ENCODE data around the gene LIMK2. TPM values are rescaled to one million over a fixed set of nuclear protein-coding genes. Genes with fewer than 3 reads are reported as not detected.
"Not testable (repeated sequence)": the region's sequence is repeated elsewhere in the genome, so short reads cannot be mapped to it uniquely, and the experiment has no call there.

Gene LIMK2
- total and polyA plus RNA-seq, 10 donors: 6.1 to 182 (median 60.6) TPM

GRCh38 chr22:31222736-31223135, 10.6 kb downstream of the LIMK2 start:
- TF ChIP-seq POLR2AphosphoS5 (IDR thresholded peaks at IDR 0.05): no peak
- no peak for TF ChIP-seq POLR2A (IDR thresholded peaks at IDR 0.05)
- H3K27ac ChIP-seq: peak overlapping the region in 6 of 8 donors; percentile 65 to 94 (median 88)
- 82 to 95% (median 92%) methylated on average over 5 of the region's 5 CpGs for WGBS, 5 donors

GRCh38 chr22:31223786-31224191, 11.7 kb downstream of the LIMK2 start:
- Histone ChIP-seq H3K36me3 (peaks cover 0 to 34% (median 12%) of the 10 kb centered on the region in 6 donors), H3K4me3 (peak overlapping the region in 1 of 8 donors; percentile 15), H3K9me3 (no peaks in the 10 kb centered on the region), H3K27me3 (replicated peaks in 1 of 7) (no peaks in the 10 kb centered on the region), H3K4me1 (peaks cover 5 to 97% (median 47%) of the 10 kb centered on the region in 6 donors), H3K27ac (peak overlapping the region in 7 of 8 donors; percentile 18 to 94 (median 85))
- no peak for DNase-seq
- intact Hi-C loops (cut with DNase I; ENCODE audit: low total_unique reads): no loop called here
- WGBS, 5 donors: 61 to 86% (median 78%) methylated on average over 3 of the region's 3 CpGs
- TF ChIP-seq POLR2A (IDR thresholded peaks at IDR 0.05): no peak
- no peak for TF ChIP-seq POLR2AphosphoS5 (IDR thresholded peaks at IDR 0.05)
- no peak for TF ChIP-seq CTCF (IDR thresholded peaks at IDR 0.05 in 8 of 11, conservative IDR thresholded peaks at IDR 0.05 in 3 of 11)

More at GRCh38 chr22:31222736-31223135, 10.6 kb downstream of the LIMK2 start:
- intact Hi-C loops (cut with DNase I; ENCODE audit: low total_unique reads): no loop called here
- Histone ChIP-seq H3K36me3 (peaks cover 0 to 24% (median 12%) of the 10 kb centered on the region in 6 donors), H3K27me3 (replicated peaks in 1 of 7) (no peaks in the 10 kb centered on the region), H3K4me1 (peaks cover 8 to 97% (median 55%) of the 10 kb centered on the region in 6 donors), H3K4me3 (peak overlapping the region in 1 of 8 donors; percentile 42), H3K9me3 (no peaks in the 10 kb centered on the region)
- DNase-seq: no peak

- WGBS, 5 donors: 95 to 99% (median 96%) methylated on average over 4 of the region's 4 CpGs
- H3K4me3 ChIP-seq; DNase-seq; H3K9me3 ChIP-seq; intact Hi-C loops (cut with DNase I; ENCODE audit: low total_unique reads); H3K27me3 ChIP-seq (replicated peaks in 1 of 7): not testable (repeated sequence)
- Histone ChIP-seq H3K36me3 (peaks cover 0 to 38% (median 12%) of the 10 kb centered on the region in 6 donors), H3K27ac (peak overlapping the region in 6 of 8 donors; percentile 18 to 94 (median 88)), H3K4me1 (peaks cover 5 to 97% (median 50%) of the 10 kb centered on the region in 6 donors)
- TF ChIP-seq POLR2AphosphoS5 (IDR thresholded peaks at IDR 0.05): peak in 1 of 3 donors; percentile 12
Observed at GRCh38 chr22:31224691-31225090, 12.6 kb downstream of the LIMK2 start.

GRCh38 chr22:31227186-31227585, 15.1 kb downstream of the LIMK2 start:
- no peaks in the 10 kb centered on the region for H3K9me3 ChIP-seq
- 73 to 91% (median 76%) methylated on average over 1 of the region's 1 CpG for WGBS, 5 donors
- H3K36me3 ChIP-seq: peaks cover 0 to 38% (median 12%) of the 10 kb centered on the region in 6 donors
- H3K4me3 ChIP-seq: peak overlapping the region in 1 of 8 donors; percentile 58
- H3K27ac ChIP-seq: peak overlapping the region in 6 of 8 donors; percentile 88 to 94 (median 92)
- H3K4me1 ChIP-seq: peaks cover 18 to 97% (median 50%) of the 10 kb centered on the region in 6 donors
- no peak for TF ChIP-seq POLR2AphosphoS5 (IDR thresholded peaks at IDR 0.05)
- intact Hi-C loops (cut with DNase I; ENCODE audit: low total_unique reads): no loop called here
- no peak for DNase-seq
- H3K27me3 ChIP-seq (replicated peaks in 1 of 7): no peaks in the 10 kb centered on the region

- Histone ChIP-seq H3K4me1 (peaks cover 18 to 97% (median 50%) of the 10 kb centered on the region in 6 donors), H3K27ac (peak overlapping the region; percentile 61 to 94 (median 90)), H3K9me3 (no peaks in the 10 kb centered on the region), H3K4me3 (peak overlapping the region in 1 of 8 donors; percentile 58), H3K36me3 (peaks cover 0 to 48% (median 12%) of the 10 kb centered on the region in 6 donors), H3K27me3 (replicated peaks in 1 of 7) (no peaks in the 10 kb centered on the region)
- DNase-seq: no peak
- intact Hi-C loops (cut with DNase I; ENCODE audit: low total_unique reads): loop anchor here (10.0 kb wide), 1 partner anchor 275 kb away; no protein-coding TSS in a partner anchor
- 30 to 47% (median 41%) methylated on average over 3 of the region's 3 CpGs for WGBS, 5 donors
- TF ChIP-seq POLR2AphosphoS5 (IDR thresholded peaks at IDR 0.05): peak in 1 of 3 donors; percentile 57
- no peak for TF ChIP-seq POLR2A (IDR thresholded peaks at IDR 0.05)
Observed at GRCh38 chr22:31229402-31230079, 17.4 kb downstream of the LIMK2 start.

Data from spleen (tissue), 11 donors.